ENCODE data around the gene TXN2. TPM values are rescaled to one million over a fixed set of nuclear protein-coding genes. Genes with fewer than 3 reads are reported as not detected.
"Not testable (repeated sequence)": the region's sequence is repeated elsewhere in the genome, so short reads cannot be mapped to it uniquely, and the experiment has no call there.

TXN2 gene
- total RNA-seq, 4 donors from 2014 or later, result 36.4 to 78.3 (median 63.4) TPM

- H3K4me1 ChIP-seq, result peaks cover 0 to 16% (median 0%) of the 10 kb centered on the region in 3 donors
- H3K27me3 ChIP-seq, result no peaks in the 10 kb centered on the region
- no peak for ATAC-seq
- TF ChIP-seq EP300 (IDR thresholded peaks at IDR 0.05), result no peak
- TF ChIP-seq POLR2AphosphoS5 (IDR thresholded peaks at IDR 0.05), result no peak
- TF ChIP-seq, protein P1, sequence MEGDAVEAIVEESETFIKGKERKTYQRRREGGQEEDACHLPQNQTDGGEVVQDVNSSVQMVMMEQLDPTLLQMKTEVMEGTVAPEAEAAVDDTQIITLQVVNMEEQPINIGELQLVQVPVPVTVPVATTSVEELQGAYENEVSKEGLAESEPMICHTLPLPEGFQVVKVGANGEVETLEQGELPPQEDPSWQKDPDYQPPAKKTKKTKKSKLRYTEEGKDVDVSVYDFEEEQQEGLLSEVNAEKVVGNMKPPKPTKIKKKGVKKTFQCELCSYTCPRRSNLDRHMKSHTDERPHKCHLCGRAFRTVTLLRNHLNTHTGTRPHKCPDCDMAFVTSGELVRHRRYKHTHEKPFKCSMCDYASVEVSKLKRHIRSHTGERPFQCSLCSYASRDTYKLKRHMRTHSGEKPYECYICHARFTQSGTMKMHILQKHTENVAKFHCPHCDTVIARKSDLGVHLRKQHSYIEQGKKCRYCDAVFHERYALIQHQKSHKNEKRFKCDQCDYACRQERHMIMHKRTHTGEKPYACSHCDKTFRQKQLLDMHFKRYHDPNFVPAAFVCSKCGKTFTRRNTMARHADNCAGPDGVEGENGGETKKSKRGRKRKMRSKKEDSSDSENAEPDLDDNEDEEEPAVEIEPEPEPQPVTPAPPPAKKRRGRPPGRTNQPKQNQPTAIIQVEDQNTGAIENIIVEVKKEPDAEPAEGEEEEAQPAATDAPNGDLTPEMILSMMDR (IDR thresholded peaks at IDR 0.05), result no peak
- 50 to 60% methylated on average over 1 to 2 of the region's 9 CpGs for WGBS, 2 donors (ENCODE audit: low coverage in 1 of 2)
- no peaks in the 10 kb centered on the region for H3K36me3 ChIP-seq
- no peak overlapping the region for H3K27ac ChIP-seq
- no peaks in the 10 kb centered on the region for H3K9me3 ChIP-seq
- no peak overlapping the region for H3K4me3 ChIP-seq
These were observed 50.6 kb downstream of the TXN2 start for GRCh38 chr22:36430863-36431262.

DNA sequence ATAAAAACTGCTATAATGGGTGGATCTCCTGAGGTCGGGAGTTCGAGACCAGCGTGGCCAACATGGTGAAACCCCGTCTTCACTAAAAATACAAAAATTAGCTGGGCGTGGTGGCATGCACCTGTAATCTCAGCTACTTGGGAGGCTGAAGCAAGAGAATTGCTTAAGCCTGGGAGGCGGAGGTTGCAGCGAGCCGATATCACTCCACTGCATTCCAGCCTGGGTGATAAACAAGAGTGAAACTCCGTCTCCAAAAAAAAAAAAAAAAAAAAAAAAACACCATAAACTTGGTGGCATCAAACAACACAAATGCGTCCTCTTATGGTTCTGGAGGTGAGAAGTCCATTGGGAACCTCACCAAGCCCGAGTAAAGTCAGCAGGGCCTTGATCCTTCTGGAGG lies 53.5 kb downstream of the TXN2 start:
- H3K9me3 ChIP-seq, H3K27me3 ChIP-seq, H3K36me3 ChIP-seq, H3K4me3 ChIP-seq, ATAC-seq, H3K27ac ChIP-seq: not testable (repeated sequence)
- 82 to 97% methylated on average over 7 to 9 of the region's 11 CpGs for WGBS, 2 donors (ENCODE audit: low coverage in 1 of 2)
- peaks cover 0 to 11% (median 0%) of the 10 kb centered on the region in 3 donors for H3K4me1 ChIP-seq

DNA sequence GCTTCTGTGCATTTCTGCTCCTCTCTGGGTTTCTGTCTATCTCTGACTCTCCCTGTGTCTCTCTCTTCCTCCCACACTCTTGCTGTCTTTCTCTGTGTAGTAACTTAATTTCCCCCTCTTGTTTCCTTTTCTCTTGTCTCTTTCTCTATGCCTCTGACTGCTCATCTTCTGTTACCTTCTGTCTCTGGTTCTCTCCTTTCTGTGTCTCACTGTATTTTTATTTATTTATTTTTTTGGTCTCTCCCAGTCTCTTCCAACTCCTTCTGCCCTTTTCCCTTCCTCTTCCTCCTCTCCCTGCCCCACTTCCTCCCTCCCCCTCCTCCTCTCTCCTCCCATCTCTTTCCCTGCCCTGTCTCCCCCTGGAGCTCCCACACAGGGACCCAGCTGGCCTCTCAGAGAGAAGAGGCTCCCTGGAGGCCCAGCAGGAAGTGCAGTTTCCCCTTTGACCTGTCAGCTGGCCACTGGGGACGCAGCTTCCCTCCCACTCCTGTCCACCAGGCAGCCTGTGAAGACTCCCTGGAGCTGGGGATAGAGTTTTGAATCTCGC lies 55.4 kb downstream of the TXN2 start:
- no peak overlapping the region for H3K27ac ChIP-seq
- H3K4me3 ChIP-seq, result no peak overlapping the region
- H3K27me3 ChIP-seq, result no peaks in the 10 kb centered on the region
- no peaks in the 10 kb centered on the region for H3K36me3 ChIP-seq
- no peak for ATAC-seq
- TF ChIP-seq POLR2A (IDR thresholded peaks at IDR 0.05) (no peak), POLR2AphosphoS5 (IDR thresholded peaks at IDR 0.05) (no peak)
- TF ChIP-seq, protein P1 (IDR thresholded peaks at IDR 0.05), result no peak
- peaks cover 0 to 11% (median 0%) of the 10 kb centered on the region in 3 donors for H3K4me1 ChIP-seq
- no peaks in the 10 kb centered on the region for H3K9me3 ChIP-seq
- WGBS, 2 donors (ENCODE audit: low coverage in 1 of 2), result no CpG with 5 or more reads among the region's 2 CpGs

DNA sequence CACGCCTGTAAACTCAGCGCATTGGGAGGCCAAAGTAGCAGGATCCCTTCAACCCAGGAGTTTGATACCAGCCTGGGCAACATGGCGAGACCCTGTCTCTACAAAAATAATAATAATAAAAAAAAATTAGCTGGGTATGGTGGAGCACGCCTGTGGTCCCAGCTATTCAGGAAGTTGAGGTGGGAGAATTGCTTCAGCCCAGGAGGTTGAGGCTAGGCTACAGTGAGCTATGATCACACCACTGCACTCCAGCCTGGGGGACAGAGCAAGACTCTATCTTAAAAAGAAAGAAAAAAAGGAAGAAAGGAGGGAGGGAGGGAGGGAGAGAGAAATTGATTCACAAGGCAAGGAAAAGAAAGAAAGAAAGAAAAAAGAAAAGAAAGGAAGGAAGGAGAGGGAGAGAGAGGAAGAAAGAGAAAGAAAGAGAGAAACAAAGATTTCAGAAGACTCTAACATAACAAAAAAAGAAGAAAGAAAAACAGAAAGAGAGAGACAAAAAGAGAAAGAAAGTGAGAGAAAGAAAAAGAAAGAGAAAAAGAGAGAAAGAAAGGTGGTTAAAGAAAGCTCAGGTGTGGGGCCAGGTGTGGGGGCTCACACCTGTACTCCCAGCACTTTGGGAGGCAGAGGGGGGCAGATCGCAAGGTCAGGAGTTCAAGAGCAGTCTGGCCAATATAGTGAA lies 56.4 kb downstream of the TXN2 start:
- no peak overlapping the region for H3K4me3 ChIP-seq
- WGBS, 2 donors (ENCODE audit: low coverage in 1 of 2), result 93 to 94% methylated on average over 2 to 4 of the region's 5 CpGs
- TF ChIP-seq EP300 (IDR thresholded peaks at IDR 0.05) (no peak), POLR2A (IDR thresholded peaks at IDR 0.05) (no peak), POLR2AphosphoS5 (IDR thresholded peaks at IDR 0.05) (no peak)
- TF ChIP-seq, protein P1 (IDR thresholded peaks at IDR 0.05), result no peak
- no peak for ATAC-seq
- peaks cover 0 to 16% (median 0%) of the 10 kb centered on the region in 3 donors for H3K4me1 ChIP-seq
- no peaks in the 10 kb centered on the region for H3K36me3 ChIP-seq
- no peaks in the 10 kb centered on the region for H3K9me3 ChIP-seq
- H3K27me3 ChIP-seq, result no peaks in the 10 kb centered on the region
- no peak overlapping the region for H3K27ac ChIP-seq

- H3K9me3 ChIP-seq, H3K27me3 ChIP-seq, ATAC-seq, H3K4me3 ChIP-seq, H3K36me3 ChIP-seq, H3K27ac ChIP-seq: not testable (repeated sequence)
- 53 to 70% methylated on average over 4 of the region's 5 CpGs for WGBS, 2 donors (ENCODE audit: low coverage in 1 of 2)
- peaks cover 0 to 21% (median 3%) of the 10 kb centered on the region in 3 donors for H3K4me1 ChIP-seq
These were observed 57.0 kb downstream of the TXN2 start for GRCh38 chr22:36424466-36424865.
